GM21786 (cell line): ENCODE measurements around the gene NALCN.
A peak's percentile ranks its signal among the peaks of the same experiment; 100 is the strongest.

Source experiments
- ATAC-seq: cut with Tn5 transposase; IDR thresholded peaks from one replicate; pipeline ENCODE4 v1.9.1; 2021; ENCODE audit not compliant: unreplicated experiment

The NALCN gene

DNA sequence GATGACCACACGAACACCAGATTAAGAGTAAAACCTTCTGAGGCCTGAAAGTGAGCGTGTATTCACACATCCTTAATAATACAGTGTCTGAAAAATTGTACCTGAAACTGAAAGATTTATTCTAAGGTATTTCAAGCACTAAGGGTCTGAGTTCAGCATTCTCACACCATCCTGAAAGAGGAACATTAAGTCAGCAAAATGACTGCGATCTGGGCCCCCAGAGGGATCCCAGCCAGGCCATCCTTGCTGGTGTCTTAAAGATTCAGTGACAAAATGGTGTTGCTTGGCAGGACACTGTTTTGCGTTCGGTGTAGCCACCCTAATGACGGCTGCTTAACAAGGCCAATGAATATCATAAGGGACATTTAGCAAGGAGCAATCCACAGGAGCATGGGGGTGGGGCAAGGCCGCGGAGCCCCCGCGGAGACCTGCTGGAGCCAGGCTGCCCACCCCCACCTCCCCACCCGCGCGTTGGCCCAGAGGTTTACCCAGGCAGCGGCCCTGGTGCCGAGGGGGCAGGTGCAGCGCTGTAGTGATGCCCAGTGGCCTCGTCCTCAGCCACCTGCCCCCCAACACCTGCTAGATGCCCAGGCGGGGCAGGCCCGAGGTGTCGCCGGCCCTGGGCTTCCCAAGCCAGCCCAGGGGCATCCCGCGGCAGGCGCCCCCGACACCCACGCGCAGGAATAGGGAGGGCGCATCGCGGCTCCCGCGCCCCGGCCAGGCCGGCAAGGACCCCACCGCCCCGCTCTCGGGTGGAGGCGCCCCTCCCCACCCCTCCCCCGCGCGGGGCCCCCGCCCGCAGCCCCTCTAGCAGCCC lies 742 bp downstream of the NALCN start:
- ATAC-seq, result peak; percentile 45

DNA sequence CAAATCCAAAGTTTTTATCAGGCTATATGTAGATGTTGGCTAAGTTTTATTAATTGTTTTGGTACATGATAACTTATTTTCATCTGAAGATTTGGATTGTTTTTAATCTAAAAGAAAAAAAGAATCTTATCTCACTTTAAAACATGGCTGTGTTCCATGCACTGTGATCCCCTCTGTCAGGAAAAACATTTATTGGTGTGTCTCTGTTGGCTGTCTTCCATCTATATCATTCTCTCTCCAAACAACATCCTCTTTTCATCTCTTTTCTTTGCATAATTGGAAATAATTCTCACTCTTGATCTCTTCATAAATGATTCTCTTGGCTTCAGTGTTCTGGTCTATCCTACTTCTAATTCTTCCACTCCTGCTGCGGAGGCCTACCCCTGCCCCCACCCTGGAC lies 4.2 kb downstream of the NALCN start:
- no peak for ATAC-seq

DNA sequence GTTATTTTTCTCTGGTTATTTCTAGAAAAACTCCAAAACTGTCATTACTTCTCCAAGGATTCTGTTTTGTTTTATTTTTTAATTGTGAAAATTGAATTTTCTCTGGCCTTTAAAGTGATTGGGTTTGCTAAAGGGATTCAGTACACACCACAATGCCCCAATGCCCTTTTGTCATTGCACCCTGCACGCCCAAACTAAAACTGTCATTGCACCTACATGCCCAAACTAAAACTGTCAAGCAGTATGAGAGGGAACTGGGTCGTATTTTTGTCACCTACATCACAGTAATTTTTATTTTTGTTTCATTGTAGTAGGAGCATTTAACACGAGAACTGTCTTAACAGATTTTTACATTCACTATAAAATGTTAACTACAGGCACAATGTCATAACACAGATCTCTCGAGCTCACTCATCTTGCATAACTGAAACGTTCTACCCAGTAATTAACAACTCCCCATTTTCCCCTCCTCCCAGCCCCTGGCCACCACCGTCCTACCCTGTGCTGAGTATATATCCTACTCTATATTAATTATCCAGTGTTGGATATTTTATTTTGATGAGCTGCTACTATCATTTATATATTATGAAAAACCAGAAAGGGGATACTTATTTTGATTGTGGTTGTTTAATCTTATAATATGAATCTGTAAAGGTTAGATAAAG lies 7.2 kb downstream of the NALCN start:
- ATAC-seq, result no peak

DNA sequence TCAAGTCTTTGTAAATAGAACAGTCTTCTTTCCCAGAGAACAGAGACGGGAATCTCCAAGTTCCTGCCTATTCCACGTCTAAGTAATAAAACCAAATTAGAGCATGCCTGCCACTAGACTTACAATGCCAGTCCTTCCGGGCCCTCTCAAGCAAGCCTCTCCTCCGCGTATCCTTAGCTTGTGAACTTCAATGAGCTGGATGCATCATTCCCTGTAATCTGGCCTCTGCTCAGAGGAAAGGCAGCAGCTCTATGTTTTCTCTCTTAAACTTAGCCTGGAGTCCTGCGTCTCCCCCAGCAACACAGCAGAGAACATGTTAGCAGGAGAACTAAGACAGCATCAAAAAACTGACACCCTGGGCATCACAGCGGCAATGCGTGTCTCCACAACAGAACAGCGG lies 8.2 kb downstream of the NALCN start:
- no peak for ATAC-seq

DNA sequence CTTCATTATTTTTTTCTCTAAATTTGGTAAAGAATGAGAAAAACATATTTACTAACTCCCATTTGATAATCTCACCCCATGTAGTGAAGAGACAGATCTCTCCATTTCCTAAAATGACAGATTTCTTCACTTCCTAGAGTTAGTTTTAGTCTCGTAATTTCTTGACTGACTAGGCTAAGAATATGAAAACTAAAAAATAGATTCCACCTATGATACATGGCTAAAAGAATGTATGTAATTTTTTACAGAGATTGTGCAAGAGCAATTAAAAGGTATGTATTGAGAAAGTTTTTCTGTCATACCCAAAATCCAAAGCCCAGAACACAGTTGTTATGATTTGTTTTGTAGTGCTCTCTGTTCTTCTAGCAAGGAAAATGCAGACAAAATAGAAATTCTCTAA lies 9.5 kb downstream of the NALCN start:
- ATAC-seq, result no peak

DNA sequence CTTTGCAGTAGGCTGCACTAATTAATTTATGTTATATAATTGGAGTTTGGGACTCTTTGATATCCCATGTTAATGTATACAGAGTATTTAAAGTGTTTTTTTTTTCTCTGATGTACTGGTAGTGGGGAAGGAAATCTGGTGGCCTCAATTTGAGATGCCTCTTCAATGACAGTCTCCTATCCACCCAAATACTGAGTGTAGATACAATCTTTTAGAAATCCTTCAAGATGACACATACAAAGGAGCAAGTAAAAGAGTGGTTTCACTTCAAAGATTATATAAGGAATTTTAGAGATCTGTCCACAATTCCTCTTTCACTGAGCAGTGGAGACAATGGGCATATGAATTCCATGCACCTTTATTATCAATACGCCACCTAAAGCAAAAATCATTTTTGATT lies 15.1 kb downstream of the NALCN start:
- no peak for ATAC-seq

DNA sequence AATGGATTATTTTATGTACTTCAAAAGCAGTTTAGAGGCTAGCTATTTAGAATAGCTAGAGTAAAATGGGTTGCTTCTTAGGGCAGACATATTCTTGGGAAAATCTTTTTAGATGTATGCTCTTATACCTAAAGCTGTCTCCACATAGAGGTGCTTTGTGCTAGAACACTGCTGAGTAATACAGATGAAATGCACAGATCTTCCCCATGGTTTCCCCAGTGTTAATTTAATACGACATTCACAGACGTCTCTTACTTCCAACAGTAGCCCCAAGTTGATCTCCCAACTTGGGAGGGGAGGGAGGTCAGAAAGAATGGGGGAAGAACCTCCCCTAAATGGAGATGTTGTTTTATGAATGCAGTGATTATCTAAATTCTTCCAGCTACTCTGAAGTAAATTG lies 16.9 kb downstream of the NALCN start:
- ATAC-seq, result no peak

DNA sequence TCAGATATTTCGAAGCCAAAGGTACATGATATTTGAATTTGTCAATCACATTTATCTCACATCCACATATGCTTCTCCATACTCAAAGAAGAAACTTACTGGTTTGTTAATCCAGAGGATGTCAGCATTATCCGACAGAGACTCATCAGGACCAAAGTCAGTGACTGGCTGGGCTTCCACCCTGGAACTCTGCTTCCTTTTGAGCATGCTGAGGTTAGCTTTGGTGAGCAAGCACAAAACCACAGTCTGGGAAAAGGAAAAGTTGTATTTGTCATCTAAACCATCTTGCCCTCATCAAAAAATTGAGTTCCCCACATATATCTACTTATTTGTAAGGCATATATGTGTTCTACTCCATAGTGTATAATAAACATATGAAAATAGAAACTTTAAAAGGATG lies 17.4 kb downstream of the NALCN start:
- ATAC-seq, result no peak

DNA sequence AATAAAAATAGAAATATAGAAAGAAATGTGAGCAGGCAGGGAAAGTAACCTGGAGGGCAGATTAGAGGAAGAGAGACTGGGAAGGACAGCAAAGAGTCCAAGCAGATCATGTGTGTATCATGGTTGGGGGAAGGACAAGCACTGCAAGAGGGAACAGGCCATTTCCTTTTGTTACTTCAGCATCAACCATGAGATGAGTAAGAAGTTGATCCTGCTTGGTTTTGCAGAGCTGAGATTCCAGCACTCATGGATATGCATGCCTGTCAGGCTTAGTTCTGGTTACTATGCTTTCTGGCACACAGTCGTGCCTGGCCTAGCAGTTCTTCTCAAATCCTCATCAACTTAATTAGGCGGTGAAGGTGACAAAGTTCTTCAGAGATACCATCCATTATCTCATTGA lies 18.1 kb downstream of the NALCN start:
- no peak for ATAC-seq

DNA sequence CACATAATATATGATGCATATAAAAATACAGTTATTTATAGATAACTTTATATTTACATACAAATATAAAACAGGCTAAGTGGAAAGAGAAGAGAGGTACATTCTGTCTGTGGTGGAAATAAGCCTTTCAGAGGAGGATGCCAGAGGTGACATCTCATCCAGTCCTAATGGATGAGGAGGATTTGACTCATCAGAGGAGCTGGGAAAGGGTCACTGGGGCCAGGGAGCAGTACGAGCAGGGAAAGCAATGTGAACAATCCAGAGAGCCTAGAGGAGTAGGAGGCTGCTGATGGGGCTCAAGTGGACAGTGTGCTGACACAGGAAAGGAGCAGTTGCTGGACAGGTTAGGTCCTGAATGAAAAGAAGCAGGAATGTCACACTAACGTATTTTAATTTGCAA lies 18.6 kb downstream of the NALCN start:
- no peak for ATAC-seq

DNA sequence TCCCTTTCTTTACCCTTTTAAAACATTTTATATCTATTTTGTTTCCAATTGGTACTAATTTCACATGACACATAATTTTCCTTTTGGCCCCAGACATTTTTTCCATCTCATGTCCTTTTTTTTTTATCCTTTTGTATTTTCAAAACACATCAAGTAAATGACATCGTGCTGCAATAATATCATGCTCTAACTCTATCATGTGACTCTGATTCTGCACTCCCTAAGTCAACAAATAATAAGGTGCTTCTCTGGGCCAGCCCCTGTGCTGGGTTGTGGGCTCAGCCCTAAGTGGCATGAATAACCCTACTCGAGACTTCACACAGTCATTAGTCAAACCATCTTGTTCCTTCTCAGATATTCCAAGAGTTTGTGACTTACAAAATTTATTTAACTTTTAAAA lies 21.7 kb downstream of the NALCN start:
- ATAC-seq, result no peak

DNA sequence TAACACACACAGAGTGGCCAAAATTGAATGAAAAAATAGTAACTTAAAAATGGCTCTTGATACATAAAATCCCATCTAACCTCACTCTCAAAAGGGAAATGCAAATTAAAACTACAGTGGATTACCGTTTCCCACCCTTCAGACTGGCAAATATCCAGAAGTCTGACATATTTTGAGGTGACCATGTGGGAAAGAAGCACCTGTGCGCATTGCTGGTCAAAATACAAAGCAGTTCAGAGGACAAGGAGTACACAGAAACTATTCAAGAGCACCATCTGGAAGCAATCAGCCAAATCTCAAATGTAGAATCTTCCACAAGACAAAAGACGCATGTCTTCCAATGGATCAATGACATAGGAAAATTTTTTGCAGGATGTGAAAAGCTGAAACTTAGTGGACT lies 23.2 kb downstream of the NALCN start:
- no peak for ATAC-seq

DNA sequence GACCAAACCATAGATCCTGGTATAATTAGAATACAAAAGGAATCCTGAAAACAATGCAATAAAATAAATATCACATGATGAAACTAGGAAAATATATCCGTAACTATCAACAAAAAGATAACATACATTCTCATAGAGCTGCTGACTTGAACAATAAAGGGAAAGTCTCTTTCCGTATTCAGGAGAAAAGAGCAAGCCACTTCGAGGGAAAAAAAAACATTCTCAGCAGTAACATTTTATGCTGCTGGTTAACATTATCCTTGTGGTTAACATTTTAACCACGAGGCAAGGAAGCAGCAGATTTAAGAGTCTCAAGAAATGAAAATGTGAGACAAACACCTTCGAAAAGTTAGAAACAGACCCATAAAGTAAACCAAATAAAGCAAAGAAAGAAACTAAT lies 25.8 kb downstream of the NALCN start:
- ATAC-seq, result no peak

DNA sequence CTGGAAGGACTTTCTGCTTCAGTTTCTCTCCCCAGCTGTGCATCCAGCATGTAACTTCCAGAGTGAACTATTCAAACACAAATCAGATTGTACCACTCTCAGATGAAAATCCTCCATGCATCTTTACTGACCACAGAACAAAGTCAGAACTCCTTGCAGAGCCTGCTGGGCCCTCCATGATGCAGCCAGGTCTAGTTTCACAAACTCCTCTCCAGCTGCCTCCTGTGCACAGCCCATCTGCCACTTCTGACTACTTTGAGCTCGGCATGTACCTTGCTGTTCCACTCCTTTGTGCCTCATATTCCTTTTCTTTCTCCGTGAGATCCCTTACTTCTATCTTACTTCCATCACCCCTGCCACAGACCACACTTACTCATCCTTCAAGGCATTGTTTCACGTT lies 31.4 kb downstream of the NALCN start:
- ATAC-seq, result no peak

DNA sequence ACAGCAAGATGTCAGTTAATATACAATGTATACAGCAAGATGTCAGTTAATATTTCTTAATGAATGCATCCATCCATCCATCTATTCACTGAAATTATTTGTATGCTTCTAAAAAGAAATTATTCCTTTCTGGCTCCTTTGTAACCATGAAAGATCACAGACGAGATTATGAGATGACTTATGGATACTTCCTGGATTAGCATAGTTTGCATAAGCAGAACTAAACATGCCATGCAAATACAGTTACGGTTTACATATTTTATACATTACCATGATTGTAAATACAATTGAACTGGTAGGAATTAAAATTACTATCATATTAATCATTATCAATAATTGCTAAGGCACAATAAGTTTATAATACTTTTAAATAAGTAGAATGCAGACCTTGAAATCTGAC lies 32.7 kb downstream of the NALCN start:
- no peak for ATAC-seq

DNA sequence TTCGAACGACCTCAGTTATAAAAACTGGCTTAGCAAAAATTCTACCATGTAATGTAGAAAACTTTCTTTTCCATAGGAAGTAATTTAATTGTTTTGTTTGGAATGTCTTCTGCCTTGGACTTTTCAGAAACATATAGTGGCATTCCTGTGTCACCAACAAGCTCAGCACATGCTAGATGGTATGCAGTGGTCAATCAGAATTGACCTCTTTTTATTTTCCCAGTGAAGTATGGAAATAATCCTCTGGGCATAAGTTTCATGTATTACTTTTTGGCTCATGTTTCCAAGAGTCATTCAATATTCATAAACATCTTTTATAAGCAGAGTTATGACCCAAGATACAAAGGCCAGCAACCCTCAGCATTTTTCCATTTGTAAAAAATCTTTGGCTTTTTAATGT lies 33.6 kb downstream of the NALCN start:
- no peak for ATAC-seq

DNA sequence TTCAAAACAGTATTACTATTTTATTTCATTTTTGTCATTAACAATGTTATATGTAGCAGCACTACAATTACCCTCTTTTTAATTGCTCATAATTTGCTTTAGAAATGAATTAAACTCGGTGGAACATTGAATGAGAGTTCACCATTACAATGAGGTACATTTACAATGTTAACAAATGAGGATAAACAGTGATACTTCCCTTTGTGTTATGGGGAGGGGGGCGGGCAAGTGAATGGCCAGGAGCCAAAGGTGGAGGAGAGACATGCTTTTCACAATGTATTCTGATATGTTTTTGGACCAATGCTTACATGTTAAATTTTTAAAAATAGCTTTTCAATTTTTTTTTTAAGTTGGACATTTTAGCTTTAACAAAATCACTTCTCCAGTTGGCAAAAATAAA lies 34.2 kb downstream of the NALCN start:
- no peak for ATAC-seq

DNA sequence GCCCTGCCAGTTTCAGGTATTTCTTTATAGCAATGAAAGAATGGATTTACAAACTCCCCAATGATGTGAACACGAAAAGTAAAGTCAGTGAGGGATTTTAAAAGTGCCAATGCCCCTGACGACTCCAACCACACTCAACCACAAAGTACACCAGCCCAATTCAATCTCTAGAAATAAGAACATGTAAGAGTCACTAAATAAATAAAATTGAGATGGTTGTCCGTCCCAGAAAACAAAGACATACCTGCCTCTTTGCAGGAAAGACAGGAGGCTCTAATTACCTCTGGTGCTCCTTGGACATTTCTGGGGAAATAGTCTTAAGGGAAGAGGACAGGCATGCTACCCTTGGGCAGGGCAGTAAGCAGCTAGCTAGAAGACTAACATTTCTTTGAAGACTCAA lies 55.8 kb downstream of the NALCN start:
- ATAC-seq, result no peak

DNA sequence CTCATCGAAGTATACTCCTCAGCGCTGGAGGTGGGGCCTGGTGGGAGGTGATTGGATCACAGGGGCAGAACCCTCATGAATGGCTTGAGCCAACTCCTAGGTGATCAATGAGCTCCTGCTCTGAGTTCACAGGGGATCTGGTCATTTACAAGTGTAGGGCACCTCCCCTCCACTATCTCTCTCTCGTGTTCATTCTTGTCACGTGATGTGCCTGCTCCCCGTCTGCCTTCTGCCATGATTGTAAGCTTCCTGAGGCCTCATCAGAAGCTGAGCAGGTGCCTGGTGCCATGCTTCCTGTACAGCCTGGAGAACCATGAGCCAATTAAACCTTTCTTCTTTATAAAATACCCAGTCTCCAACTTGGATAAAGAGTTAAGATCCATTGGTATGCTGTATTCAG lies 61.4 kb downstream of the NALCN start:
- no peak for ATAC-seq

DNA sequence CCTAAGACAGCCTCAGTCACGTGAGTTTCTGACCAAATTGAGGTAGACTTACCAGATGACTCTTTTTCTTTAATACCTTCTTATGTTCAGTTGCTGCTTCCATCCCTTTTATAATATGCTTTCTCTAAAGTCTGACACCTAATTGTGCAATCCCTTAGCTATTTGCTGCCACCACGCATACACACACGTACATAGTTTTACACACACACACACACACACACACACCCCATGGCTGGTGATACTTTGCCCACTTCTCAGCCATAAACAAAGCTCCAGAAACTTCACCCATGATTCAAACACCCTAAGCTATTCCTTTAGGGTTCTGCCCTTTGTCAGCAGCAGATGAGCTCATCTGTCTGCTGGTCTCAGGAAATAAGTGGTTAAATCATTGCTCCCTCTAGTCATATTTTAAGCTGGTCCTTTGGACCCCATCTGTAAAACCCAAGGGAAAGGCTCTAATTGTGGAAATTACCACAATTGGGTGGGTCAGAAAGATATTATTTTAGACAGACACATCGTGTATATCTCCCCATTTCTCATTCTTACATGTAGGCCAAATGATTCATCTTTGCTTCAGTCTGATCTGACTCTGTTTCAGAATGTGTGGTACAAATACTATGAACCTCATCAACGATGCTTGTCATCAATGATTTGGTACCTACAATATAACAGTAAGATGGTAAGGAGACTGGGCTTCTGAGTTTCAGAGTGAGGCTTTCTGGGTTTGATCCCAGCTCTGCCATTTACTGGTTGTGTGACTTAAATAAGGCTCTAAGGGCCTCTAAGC lies 69.2 kb downstream of the NALCN start:
- ATAC-seq, result no peak

DNA sequence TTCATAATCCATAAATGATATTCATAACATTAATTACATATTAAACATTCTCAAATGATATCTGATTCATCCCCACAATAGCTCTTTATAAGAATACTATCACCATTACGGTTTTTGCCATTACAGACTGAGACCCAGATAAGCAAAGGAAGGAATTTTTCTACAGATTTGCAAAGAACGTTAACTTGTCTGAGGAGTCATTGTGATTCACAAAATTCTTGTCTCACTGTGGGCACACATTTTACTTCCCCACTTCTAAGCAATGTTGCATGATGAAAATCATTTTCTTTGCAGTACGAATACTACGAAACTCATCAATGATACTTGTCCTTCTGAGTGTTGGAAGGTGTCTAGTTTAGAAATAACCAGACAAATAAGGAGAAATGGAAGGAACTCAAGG lies 70.1 kb downstream of the NALCN start:
- ATAC-seq, result no peak

DNA sequence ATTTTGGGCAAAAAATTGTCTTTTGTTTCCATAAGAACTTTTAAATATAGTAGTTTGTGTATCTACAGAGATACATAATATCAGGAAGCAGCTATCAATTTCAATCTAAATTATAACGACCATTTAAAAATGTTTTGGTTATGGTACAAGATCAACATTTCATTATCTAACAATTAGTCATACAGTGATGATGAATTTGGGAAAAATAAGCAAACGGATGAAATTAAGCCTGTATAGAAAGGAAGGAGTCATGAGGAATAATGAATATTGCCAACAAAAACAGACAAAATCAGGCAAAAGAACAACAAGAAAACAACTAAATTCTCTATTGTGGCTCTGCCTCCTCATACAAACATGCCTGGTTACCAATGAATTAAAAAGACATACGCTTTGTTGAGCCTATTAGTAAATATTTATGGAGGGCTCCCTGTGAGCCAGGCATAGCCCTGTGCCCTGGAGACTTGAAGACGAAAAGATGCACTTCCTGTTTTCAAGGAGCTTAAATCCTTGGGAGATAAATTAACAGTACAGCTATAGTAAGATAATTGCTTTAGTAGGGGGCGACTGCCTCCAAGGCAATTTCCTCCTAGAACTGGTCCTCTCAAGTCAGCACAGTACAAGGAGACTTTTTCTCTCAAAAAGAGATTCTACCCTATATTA lies 73.0 kb downstream of the NALCN start:
- ATAC-seq, result no peak
